ENCODE results near the gene TSC22D2. TPM values are rescaled to one million over a fixed set of nuclear protein-coding genes. Genes with fewer than 3 reads are reported as not detected.

TSC22D2 gene
- total RNA-seq, 1 donor, result 13.4 TPM

GRCh38 chr3:150450916-150451315 is 42.8 kb downstream of the TSC22D2 start:
- H3K4me2 ChIP-seq (ENCODE audit: insufficient read depth, low read length), result no peak overlapping the region
- no peak overlapping the region for H2AFZ ChIP-seq (ENCODE audit: low read length)
- no peak for TF ChIP-seq CTCF (IDR thresholded peaks at IDR 0.05; ENCODE audit: extremely low read depth, low read depth, low read length)
- H3K9me3 ChIP-seq (ENCODE audit: low read depth, low read length), result no peaks in the 10 kb centered on the region
- no peaks in the 10 kb centered on the region for H3K36me3 ChIP-seq (ENCODE audit: insufficient read depth, low read length)
- H4K20me1 ChIP-seq (ENCODE audit: insufficient read depth, low read length), result peaks cover 35% of the 10 kb centered on the region
- no peak overlapping the region for H3K4me3 ChIP-seq (ENCODE audit: insufficient read depth, low read length)
- DNase-seq (ENCODE audit: insufficient read length, low spot score, missing footprints), result no peak
- H3K27ac ChIP-seq (ENCODE audit: low read depth, low read length), result no peak overlapping the region
- H3K4me1 ChIP-seq (ENCODE audit: insufficient read depth, low read length), result peaks cover 40% of the 10 kb centered on the region
- H3K79me2 ChIP-seq (ENCODE audit: insufficient read depth, low read length), result peaks cover 92% of the 10 kb centered on the region
- H3K27me3 ChIP-seq (ENCODE audit: insufficient read depth, low read length), result no peaks in the 10 kb centered on the region

- DNase-seq (ENCODE audit: insufficient read length, low spot score, missing footprints), result no peak
- peaks cover 35% of the 10 kb centered on the region for H4K20me1 ChIP-seq (ENCODE audit: insufficient read depth, low read length)
- H3K4me2 ChIP-seq (ENCODE audit: insufficient read depth, low read length), result no peak overlapping the region
These were observed 43.4 kb downstream of the TSC22D2 start for GRCh38 chr3:150451329-150452048.

GRCh38 chr3:150453353-150453752 is 45.3 kb downstream of the TSC22D2 start:
- DNase-seq (ENCODE audit: insufficient read length, low spot score, missing footprints), result no peak
- no peaks in the 10 kb centered on the region for H3K27me3 ChIP-seq (ENCODE audit: insufficient read depth, low read length)

More at GRCh38 chr3:150451329-150452048, 43.4 kb downstream of the TSC22D2 start:
- H3K4me1 ChIP-seq (ENCODE audit: insufficient read depth, low read length), result peaks cover 40% of the 10 kb centered on the region
- no peak for TF ChIP-seq CTCF (IDR thresholded peaks at IDR 0.05; ENCODE audit: extremely low read depth, low read depth, low read length)
- no peaks in the 10 kb centered on the region for H3K36me3 ChIP-seq (ENCODE audit: insufficient read depth, low read length)
- no peak overlapping the region for H3K4me3 ChIP-seq (ENCODE audit: insufficient read depth, low read length)
- no peaks in the 10 kb centered on the region for H3K9me3 ChIP-seq (ENCODE audit: low read depth, low read length)
- H3K79me2 ChIP-seq (ENCODE audit: insufficient read depth, low read length), result peaks cover 91% of the 10 kb centered on the region
- H3K27ac ChIP-seq (ENCODE audit: low read depth, low read length), result no peak overlapping the region
- no peaks in the 10 kb centered on the region for H3K27me3 ChIP-seq (ENCODE audit: insufficient read depth, low read length)
- no peak overlapping the region for H2AFZ ChIP-seq (ENCODE audit: low read length)

More at GRCh38 chr3:150453353-150453752, 45.3 kb downstream of the TSC22D2 start:
- no peak overlapping the region for H3K27ac ChIP-seq (ENCODE audit: low read depth, low read length)
- H3K36me3 ChIP-seq (ENCODE audit: insufficient read depth, low read length), result peaks cover 14% of the 10 kb centered on the region
- no peak overlapping the region for H3K4me3 ChIP-seq (ENCODE audit: insufficient read depth, low read length)
- no peak overlapping the region for H2AFZ ChIP-seq (ENCODE audit: low read length)
- no peak overlapping the region for H3K4me2 ChIP-seq (ENCODE audit: insufficient read depth, low read length)
- no peak for TF ChIP-seq CTCF (IDR thresholded peaks at IDR 0.05; ENCODE audit: extremely low read depth, low read depth, low read length)
- H3K79me2 ChIP-seq (ENCODE audit: insufficient read depth, low read length), result peaks cover 87% of the 10 kb centered on the region
- peaks cover 24% of the 10 kb centered on the region for H3K4me1 ChIP-seq (ENCODE audit: insufficient read depth, low read length)
- H3K9me3 ChIP-seq (ENCODE audit: low read depth, low read length), result no peaks in the 10 kb centered on the region
- peaks cover 28% of the 10 kb centered on the region for H4K20me1 ChIP-seq (ENCODE audit: insufficient read depth, low read length)

All from osteoblast (primary cell).